Keratinocyte (primary cell): ENCODE results near the gene HIPK4. TPM values are rescaled to one million over a fixed set of nuclear protein-coding genes. Genes with fewer than 3 reads are reported as not detected.
A peak's percentile ranks its signal among the peaks of the same experiment; 100 is the strongest.

Experiments used
- DNase-seq: peaks from one replicate; pipeline ENCODE4 v3.0.0-alpha.2; 2011; ENCODE audit warnings: low read depth, missing footprints, low spot score
- FAIRE-seq: peaks from 2 replicates; lab custom pipeline; 2011; peaks lifted over from hg19 to GRCh38; lab: Jason Lieb, UNC
- H2AFZ ChIP-seq: 2 replicates; pipeline ENCODE4 v1.6.0; 2012; ENCODE audit warnings: low read length, control low read depth, inconsistent platforms; ENCODE audit not compliant: control insufficient read depth
- H3K27ac ChIP-seq: 2 replicates; pipeline ENCODE4 v1.5.1; 2011; ENCODE audit warnings: low read length; ENCODE audit not compliant: control insufficient read depth, insufficient read depth
- H3K27me3 ChIP-seq: 3 replicates; pipeline ENCODE4 v1.6.0; 2011; ENCODE audit warnings: low read length; ENCODE audit not compliant: control insufficient read depth, insufficient read depth; ENCODE audit errors: extremely low read depth
- H3K36me3 ChIP-seq, 2 experiments: 2 replicates in 1 of 2; 3 replicates in 1 of 2; pipeline ENCODE4 v1.5.1; 2011; ENCODE audit warnings: low read length in 2 of 2, mild to moderate bottlenecking in 1 of 2; ENCODE audit not compliant: control insufficient read depth in 2 of 2, insufficient read depth in 2 of 2; ENCODE audit errors: extremely low read depth in 1 of 2
- H3K4me1 ChIP-seq: 3 replicates; pipeline ENCODE4 v1.5.1; 2011; ENCODE audit warnings: low read length; ENCODE audit not compliant: control insufficient read depth, insufficient read depth; ENCODE audit errors: extremely low read depth
- H3K4me2 ChIP-seq: 3 replicates; pipeline ENCODE4 v1.6.0; 2011; ENCODE audit warnings: low read depth, low read length; ENCODE audit not compliant: control insufficient read depth, insufficient read depth; ENCODE audit errors: extremely low read depth
- H3K4me3 ChIP-seq, 3 experiments: fragments of 200-600 bp in 1 of 3; sonication (generic) in 1 of 3; 2 replicates in 2 of 3; 3 replicates in 1 of 3; pipeline ENCODE4 v1.5.1; 2011 to 2016; ENCODE audit warnings: low read length in 3 of 3, mild to moderate bottlenecking in 3 of 3, control low read depth in 2 of 3, inconsistent platforms in 1 of 3, low read depth in 1 of 3, mixed read lengths in 1 of 3, mixed run types in 1 of 3, moderate library complexity in 1 of 3; ENCODE audit not compliant: control insufficient read depth in 2 of 3, insufficient read depth in 2 of 3; ENCODE audit errors: extremely low read depth in 1 of 3
- H3K79me2 ChIP-seq: 2 replicates; pipeline ENCODE4 v1.6.0; 2012; ENCODE audit warnings: low read length; ENCODE audit not compliant: control insufficient read depth, insufficient read depth
- H3K9ac ChIP-seq: 3 replicates; pipeline ENCODE4 v1.6.0; 2011; ENCODE audit warnings: low read length; ENCODE audit not compliant: control insufficient read depth, insufficient read depth; ENCODE audit errors: extremely low read depth
- H3K9me1 ChIP-seq: 3 replicates; pipeline ENCODE4 v1.6.0; 2011; ENCODE audit warnings: low read length; ENCODE audit not compliant: control insufficient read depth, insufficient read depth; ENCODE audit errors: extremely low read depth
- H3K9me3 ChIP-seq: 2 replicates; pipeline ENCODE4 v1.5.1; 2012; ENCODE audit warnings: low read depth, low read length; ENCODE audit not compliant: control insufficient read depth
- H4K20me1 ChIP-seq: 3 replicates; pipeline ENCODE4 v1.6.0; 2011; ENCODE audit warnings: low read length; ENCODE audit not compliant: control insufficient read depth, insufficient read depth; ENCODE audit errors: extremely low read depth
- EZH2 ChIP-seq: IDR thresholded peaks from one replicate; pipeline ENCODE4 v1.6.1; 2012; ENCODE audit warnings: inconsistent platforms, mild to moderate bottlenecking, low read length, moderate library complexity
- dilution Hi-C: fragments of 300-500 bp; cut with MboI; formaldehyde crosslinking; loops from one replicate; pipeline ENCODE4 v1.7.0; 2020; ENCODE audit warnings: low sequenced_read_pairs; ENCODE audit not compliant: extremely low pct_ligation_motif_present
- polyA plus RNA-seq, 5 experiments: library from polyadenylated mRNA; depleted of rRNA in 3 of 5; stranded (reverse) in 3 of 5; stranded (forward) in 1 of 5; unstranded in 1 of 5; fragments of >200 nt; gene quantifications; 1 replicate in 1 of 5; 2 replicates in 3 of 5; 3 replicates in 1 of 5; pipeline versions ENCODE4 v1.2.1 to v1.2.3, GENCODE V29; 2011 to 2012; ENCODE audit warnings: missing spikeins in 2 of 5, low read depth in 1 of 5, low replicate concordance in 1 of 5
- small RNA-seq, 3 experiments: library from RNA; depleted of rRNA; stranded (forward); fragments of <200 nt; gene quantifications; one replicate each; pipeline ENCODE3, GENCODE V24; 2012; ENCODE audit warnings: low read depth in 3 of 3, low replicate concordance in 1 of 3; ENCODE audit not compliant: insufficient read length in 3 of 3
- TF ChIP-seq, protein P1 (sequence below), 3 experiments: IDR thresholded peaks in 1 of 3; conservative IDR thresholded peaks in 1 of 3; optimal IDR thresholded peaks in 1 of 3; 2 replicates in 2 of 3; 3 replicates in 1 of 3; pipeline versions ENCODE3 to v1.5.1; 2011; ENCODE audit warnings: low read length in 3 of 3, mild to moderate bottlenecking in 3 of 3, moderate library complexity in 2 of 3, control low read depth in 1 of 3, inconsistent platforms in 1 of 3; ENCODE audit not compliant: insufficient read depth in 2 of 3; ENCODE audit errors: extremely low read depth in 1 of 3

HIPK4 gene
- polyA plus RNA-seq, 1 donor (not counting 4 experiments of a cell fraction or from before 2014, with no cell fraction given) = 0.03 TPM

GRCh38 chr19:40332669-40333068 lies 57.3 kb downstream of the HIPK4 start:
- FAIRE-seq = no peak
- Histone ChIP-seq H2AFZ (no peak overlapping the region), H3K9me1 (peaks cover 2% of the 10 kb centered on the region), H3K4me1 (peaks cover 8% of the 10 kb centered on the region), H3K9me3 (no peaks in the 10 kb centered on the region), H3K4me2 (no peak overlapping the region), H3K4me3 (no peak overlapping the region), H3K36me3 (peaks cover 23% of the 10 kb centered on the region in 2 experiments), H4K20me1 (no peaks in the 10 kb centered on the region), H3K27ac (no peak overlapping the region), H3K9ac (no peak overlapping the region), H3K79me2 (peaks cover 8% of the 10 kb centered on the region), H3K27me3 (no peaks in the 10 kb centered on the region)
- DNase-seq = no peak
- no peak for TF ChIP-seq EZH2
- TF ChIP-seq, protein P1, sequence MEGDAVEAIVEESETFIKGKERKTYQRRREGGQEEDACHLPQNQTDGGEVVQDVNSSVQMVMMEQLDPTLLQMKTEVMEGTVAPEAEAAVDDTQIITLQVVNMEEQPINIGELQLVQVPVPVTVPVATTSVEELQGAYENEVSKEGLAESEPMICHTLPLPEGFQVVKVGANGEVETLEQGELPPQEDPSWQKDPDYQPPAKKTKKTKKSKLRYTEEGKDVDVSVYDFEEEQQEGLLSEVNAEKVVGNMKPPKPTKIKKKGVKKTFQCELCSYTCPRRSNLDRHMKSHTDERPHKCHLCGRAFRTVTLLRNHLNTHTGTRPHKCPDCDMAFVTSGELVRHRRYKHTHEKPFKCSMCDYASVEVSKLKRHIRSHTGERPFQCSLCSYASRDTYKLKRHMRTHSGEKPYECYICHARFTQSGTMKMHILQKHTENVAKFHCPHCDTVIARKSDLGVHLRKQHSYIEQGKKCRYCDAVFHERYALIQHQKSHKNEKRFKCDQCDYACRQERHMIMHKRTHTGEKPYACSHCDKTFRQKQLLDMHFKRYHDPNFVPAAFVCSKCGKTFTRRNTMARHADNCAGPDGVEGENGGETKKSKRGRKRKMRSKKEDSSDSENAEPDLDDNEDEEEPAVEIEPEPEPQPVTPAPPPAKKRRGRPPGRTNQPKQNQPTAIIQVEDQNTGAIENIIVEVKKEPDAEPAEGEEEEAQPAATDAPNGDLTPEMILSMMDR (optimal IDR thresholded peaks at IDR 0.05 in 1 of 3, IDR thresholded peaks at IDR 0.05 in 1 of 3, conservative IDR thresholded peaks at IDR 0.05 in 1 of 3; ENCODE audit: extremely low read depth in 1 of 3, insufficient read depth in 2 of 3, low read length in 3 of 3) = no peak
- dilution Hi-C loops = no loop called here

- TF ChIP-seq, protein P1 (optimal IDR thresholded peaks at IDR 0.05 in 1 of 3, IDR thresholded peaks at IDR 0.05 in 1 of 3, conservative IDR thresholded peaks at IDR 0.05 in 1 of 3; ENCODE audit: extremely low read depth in 1 of 3, insufficient read depth in 2 of 3, low read length in 3 of 3) = no peak
- no peak for TF ChIP-seq EZH2
- Histone ChIP-seq H3K27me3 (no peaks in the 10 kb centered on the region), H3K79me2 (no peaks in the 10 kb centered on the region), H3K4me2 (no peak overlapping the region), H3K4me3 (no peak overlapping the region), H3K27ac (no peak overlapping the region), H3K9me1 (no peaks in the 10 kb centered on the region), H3K9ac (no peak overlapping the region), H3K4me1 (peaks cover 8% of the 10 kb centered on the region), H3K9me3 (no peaks in the 10 kb centered on the region), H2AFZ (no peak overlapping the region), H3K36me3 (peaks cover 29% of the 10 kb centered on the region in 2 experiments), H4K20me1 (no peaks in the 10 kb centered on the region)
- dilution Hi-C loops = no loop called here
- no peak for DNase-seq
- peak; percentile 86 for FAIRE-seq
Measured at GRCh38 chr19:40331052-40331451, 58.9 kb downstream of the HIPK4 start.

Small RNA genes within 50 kb of the gene (small RNA-seq; reads per million reads assigned to genes)
- gene MIR6796 (0 to 0.33 (median 0) reads per million in 3 experiments), gene RF00019 (0 reads per million in 3 experiments)

Other genes starting within 250 kb of the HIPK4 start
- gene MAP3K10, start 198.8 kb downstream of the HIPK4 start, polyA plus RNA-seq = 2.9 to 5.7 TPM (median 4.2 TPM) in 3 replicates
- gene TTC9B, start 171.8 kb downstream of the HIPK4 start, polyA plus RNA-seq = not detected in 3 replicates
- 0.13 to 0.22 TPM (median 0.16 TPM) in 3 replicates for gene CCNP, start 163.5 kb downstream of the HIPK4 start, polyA plus RNA-seq
- 95.5 to 142 TPM (median 108 TPM) in 3 replicates for gene AKT2, start 104.8 kb downstream of the HIPK4 start, polyA plus RNA-seq
- 13.3 to 16.0 TPM (median 15.4 TPM) in 3 replicates for gene C19orf47, start 41.8 kb downstream of the HIPK4 start, polyA plus RNA-seq
- 102 to 179 TPM (median 137 TPM) in 3 replicates for gene PLD3, start 41.5 kb downstream of the HIPK4 start, polyA plus RNA-seq
- gene PRX, start 23.2 kb upstream of the HIPK4 start, polyA plus RNA-seq = 0.22 to 0.49 TPM (median 0.42 TPM) in 3 replicates
- 9.5 to 15.4 TPM (median 10.5 TPM) in 3 replicates for gene SERTAD1, start 35.8 kb upstream of the HIPK4 start, polyA plus RNA-seq
- 11.8 to 16.1 TPM (median 13.2 TPM) in 3 replicates for gene SERTAD3, start 54.2 kb upstream of the HIPK4 start, polyA plus RNA-seq
- 48.6 to 129 TPM (median 52.5 TPM) in 3 replicates for gene BLVRB, start 75.6 kb upstream of the HIPK4 start, polyA plus RNA-seq
- gene SPTBN4, start 76.8 kb upstream of the HIPK4 start, polyA plus RNA-seq = 0.06 to 0.28 TPM (median 0.17 TPM) in 3 replicates
- gene SHKBP1, start 186.7 kb upstream of the HIPK4 start, polyA plus RNA-seq = 20.2 to 41.3 TPM (median 27.2 TPM) in 3 replicates
- gene LTBP4, start 211.2 kb upstream of the HIPK4 start, polyA plus RNA-seq = 25.9 to 48.0 TPM (median 29.6 TPM) in 3 replicates